Panc1 (cell line): Measurements from ENCODE around the gene ZMIZ2. TPM values are rescaled to one million over a fixed set of nuclear protein-coding genes. Genes with fewer than 3 reads are reported as not detected.
A peak's percentile ranks its signal among the peaks of the same experiment; 100 is the strongest.

Experiments
- ATAC-seq: fragments of 200-7000 bp; cut with Tn5 transposase; 2 replicates; pipeline ENCODE4 v1.9.1; 2020; ENCODE audit warnings: mild to moderate bottlenecking, moderate library complexity
- BruUV-seq: library from RNA; stranded (reverse); fragments of 400-500 nt; replicated peaks from 2 replicates; lab custom pipeline; 2021; lab: Mats Ljungman, UMichigan
- CTCF ChIA-PET: fragments of 300-600 bp; sonication (Branson Sonifier 250); formaldehyde crosslinking; loops from one replicate; lab custom pipeline; 2022; ENCODE audit warnings: antibody characterized with exemption; lab: Charles Lee
- POLR2A ChIA-PET: fragments of 300-600 bp; sonication (Branson Sonifier 250); formaldehyde crosslinking; loops from one replicate; lab custom pipeline; 2022; ENCODE audit warnings: antibody characterized with exemption; lab: Charles Lee
- DNase-seq: peaks from one replicate; pipeline ENCODE4 v3.0.0-alpha.2; 2010; ENCODE audit warnings: low read depth, low spot score
- H3K27ac ChIP-seq: 2 replicates; pipeline ENCODE4 v1.5.1; 2011; ENCODE audit warnings: mild to moderate bottlenecking, low read length, inconsistent platforms
- H3K27me3 ChIP-seq: fragments of 200-500 bp; sonication (Bioruptor generic); 2 replicates; pipeline ENCODE4 v1.6.0; 2014; ENCODE audit warnings: low read length, inconsistent platforms; ENCODE audit not compliant: control insufficient read depth, insufficient read depth
- H3K36me3 ChIP-seq: fragments of 200-500 bp; sonication (Bioruptor generic); 2 replicates; pipeline ENCODE4 v1.5.1; 2014; ENCODE audit warnings: inconsistent platforms, mild to moderate bottlenecking, low read length, moderate library complexity; ENCODE audit not compliant: control insufficient read depth, insufficient read depth
- H3K4me1 ChIP-seq: 2 replicates; pipeline ENCODE4 v1.5.1; 2011; ENCODE audit warnings: inconsistent platforms, mild to moderate bottlenecking, low read length, moderate library complexity; ENCODE audit not compliant: control insufficient read depth, insufficient read depth
- H3K4me3 ChIP-seq, 2 experiments: 2 replicates each; pipeline ENCODE4 v1.5.1; 2011 to 2012; ENCODE audit warnings: low read depth in 2 of 2, low read length in 2 of 2, mild to moderate bottlenecking in 2 of 2, inconsistent platforms in 1 of 2, moderate library complexity in 1 of 2
- H3K9me3 ChIP-seq: fragments of 200-500 bp; sonication (Bioruptor generic); 2 replicates; pipeline ENCODE4 v1.5.1; 2014; ENCODE audit warnings: low read depth, mild to moderate bottlenecking, inconsistent platforms, low read length, moderate library complexity; ENCODE audit not compliant: control insufficient read depth, insufficient read depth
- POLR2AphosphoS5 ChIP-seq: IDR thresholded peaks from 2 replicates; pipeline ENCODE4 v1.6.1; 2012; ENCODE audit warnings: mild to moderate bottlenecking, low read depth, low read length, moderate library complexity
- SIN3A ChIP-seq: IDR thresholded peaks from 2 replicates; pipeline ENCODE4 v1.6.1; 2012; ENCODE audit warnings: low read depth, mild to moderate bottlenecking, low read length, moderate library complexity, borderline replicate concordance; ENCODE audit not compliant: insufficient read depth
- TCF7L2 ChIP-seq: IDR thresholded peaks from 2 replicates; pipeline ENCODE4 v1.6.1; 2011; ENCODE audit warnings: mild to moderate bottlenecking, low read depth, low read length, inconsistent platforms
- in situ Hi-C: cut with HindIII; loops from 2 replicates; pipeline ENCODE4 v1.10.0; 2016; ENCODE audit warnings: low sequenced_read_pairs, low pct_unique_long_range_greater_than_20kb
- intact Hi-C: fragments of 100-400 bp; cut with micrococcal nuclease; formaldehyde crosslinking; loops from one replicate; pipeline ENCODE4 v1.10.0; 2022; ENCODE audit not compliant: unreplicated experiment
- total RNA-seq: library from RNA; stranded (reverse); gene quantifications from one replicate; pipeline ENCODE4 v1.2.1, GENCODE V29; 2021; ENCODE audit not compliant: unreplicated experiment
- TF ChIP-seq, protein P1 (sequence below): fragments of 450-650 bp; IDR thresholded peaks from 2 replicates; pipeline ENCODE4 v1.5.1; 2017; ENCODE audit warnings: mild to moderate bottlenecking
- TF ChIP-seq, protein P2 (sequence below), 2 experiments: IDR thresholded peaks; 2 replicates each; pipeline ENCODE4 v1.6.1; 2011 to 2012; ENCODE audit warnings: low read depth in 2 of 2, control low read depth in 1 of 2, low read length in 1 of 2, mild to moderate bottlenecking in 1 of 2, moderate library complexity in 1 of 2; ENCODE audit not compliant: insufficient read depth in 1 of 2

The ZMIZ2 gene
- total RNA-seq, 1 experiment from 2014 or later, result 137 TPM

DNA sequence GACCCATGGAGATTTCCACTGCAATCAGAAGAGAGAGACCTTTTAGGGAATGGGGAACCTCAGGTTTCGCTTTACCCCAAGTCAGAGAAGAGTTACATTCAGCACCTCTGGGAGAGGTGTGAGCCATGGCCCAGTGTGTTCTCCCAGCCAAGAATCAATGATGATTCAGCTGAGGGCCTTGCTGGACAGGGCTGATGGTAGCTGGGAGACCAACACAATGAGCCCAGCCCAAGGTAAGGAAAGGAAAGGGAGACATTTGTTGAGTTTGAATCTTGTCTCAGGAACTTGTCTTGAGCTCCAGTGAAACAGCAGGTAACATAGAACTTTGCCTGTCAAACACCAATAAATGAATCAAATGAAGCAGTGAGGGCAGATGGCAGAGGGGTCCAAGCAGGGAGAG is 33.8 kb downstream of the ZMIZ2 start:
- 0 out of 2 replicates have a peak, but pooled peaks have one; percentile 46 for ATAC-seq
- no peaks in the 10 kb centered on the region for H3K36me3 ChIP-seq
- TF ChIP-seq TCF7L2 (no peak), SIN3A (no peak), POLR2AphosphoS5 (no peak)
- TF ChIP-seq, protein P1, sequence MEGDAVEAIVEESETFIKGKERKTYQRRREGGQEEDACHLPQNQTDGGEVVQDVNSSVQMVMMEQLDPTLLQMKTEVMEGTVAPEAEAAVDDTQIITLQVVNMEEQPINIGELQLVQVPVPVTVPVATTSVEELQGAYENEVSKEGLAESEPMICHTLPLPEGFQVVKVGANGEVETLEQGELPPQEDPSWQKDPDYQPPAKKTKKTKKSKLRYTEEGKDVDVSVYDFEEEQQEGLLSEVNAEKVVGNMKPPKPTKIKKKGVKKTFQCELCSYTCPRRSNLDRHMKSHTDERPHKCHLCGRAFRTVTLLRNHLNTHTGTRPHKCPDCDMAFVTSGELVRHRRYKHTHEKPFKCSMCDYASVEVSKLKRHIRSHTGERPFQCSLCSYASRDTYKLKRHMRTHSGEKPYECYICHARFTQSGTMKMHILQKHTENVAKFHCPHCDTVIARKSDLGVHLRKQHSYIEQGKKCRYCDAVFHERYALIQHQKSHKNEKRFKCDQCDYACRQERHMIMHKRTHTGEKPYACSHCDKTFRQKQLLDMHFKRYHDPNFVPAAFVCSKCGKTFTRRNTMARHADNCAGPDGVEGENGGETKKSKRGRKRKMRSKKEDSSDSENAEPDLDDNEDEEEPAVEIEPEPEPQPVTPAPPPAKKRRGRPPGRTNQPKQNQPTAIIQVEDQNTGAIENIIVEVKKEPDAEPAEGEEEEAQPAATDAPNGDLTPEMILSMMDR, result no peak
- TF ChIP-seq, protein P2, sequence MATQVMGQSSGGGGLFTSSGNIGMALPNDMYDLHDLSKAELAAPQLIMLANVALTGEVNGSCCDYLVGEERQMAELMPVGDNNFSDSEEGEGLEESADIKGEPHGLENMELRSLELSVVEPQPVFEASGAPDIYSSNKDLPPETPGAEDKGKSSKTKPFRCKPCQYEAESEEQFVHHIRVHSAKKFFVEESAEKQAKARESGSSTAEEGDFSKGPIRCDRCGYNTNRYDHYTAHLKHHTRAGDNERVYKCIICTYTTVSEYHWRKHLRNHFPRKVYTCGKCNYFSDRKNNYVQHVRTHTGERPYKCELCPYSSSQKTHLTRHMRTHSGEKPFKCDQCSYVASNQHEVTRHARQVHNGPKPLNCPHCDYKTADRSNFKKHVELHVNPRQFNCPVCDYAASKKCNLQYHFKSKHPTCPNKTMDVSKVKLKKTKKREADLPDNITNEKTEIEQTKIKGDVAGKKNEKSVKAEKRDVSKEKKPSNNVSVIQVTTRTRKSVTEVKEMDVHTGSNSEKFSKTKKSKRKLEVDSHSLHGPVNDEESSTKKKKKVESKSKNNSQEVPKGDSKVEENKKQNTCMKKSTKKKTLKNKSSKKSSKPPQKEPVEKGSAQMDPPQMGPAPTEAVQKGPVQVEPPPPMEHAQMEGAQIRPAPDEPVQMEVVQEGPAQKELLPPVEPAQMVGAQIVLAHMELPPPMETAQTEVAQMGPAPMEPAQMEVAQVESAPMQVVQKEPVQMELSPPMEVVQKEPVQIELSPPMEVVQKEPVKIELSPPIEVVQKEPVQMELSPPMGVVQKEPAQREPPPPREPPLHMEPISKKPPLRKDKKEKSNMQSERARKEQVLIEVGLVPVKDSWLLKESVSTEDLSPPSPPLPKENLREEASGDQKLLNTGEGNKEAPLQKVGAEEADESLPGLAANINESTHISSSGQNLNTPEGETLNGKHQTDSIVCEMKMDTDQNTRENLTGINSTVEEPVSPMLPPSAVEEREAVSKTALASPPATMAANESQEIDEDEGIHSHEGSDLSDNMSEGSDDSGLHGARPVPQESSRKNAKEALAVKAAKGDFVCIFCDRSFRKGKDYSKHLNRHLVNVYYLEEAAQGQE (IDR thresholded peaks at IDR 0.05; ENCODE audit: insufficient read depth in 1 of 2, low read depth in 2 of 2, low read length in 1 of 2), result no peak
- no peaks in the 10 kb centered on the region for H3K4me1 ChIP-seq
- in situ Hi-C loops, result no loop called here
- no TSS peak for BruUV-seq
- intact Hi-C loops, result no loop called here
- H3K27ac ChIP-seq, result no peak overlapping the region
- CTCF ChIA-PET, result no interaction called here
- H3K4me3 ChIP-seq, result no peak overlapping the region
- peaks cover 7% of the 10 kb centered on the region for H3K9me3 ChIP-seq
- no peaks in the 10 kb centered on the region for H3K27me3 ChIP-seq
- no peak for DNase-seq
- POLR2A ChIA-PET, result no interaction called here

DNA sequence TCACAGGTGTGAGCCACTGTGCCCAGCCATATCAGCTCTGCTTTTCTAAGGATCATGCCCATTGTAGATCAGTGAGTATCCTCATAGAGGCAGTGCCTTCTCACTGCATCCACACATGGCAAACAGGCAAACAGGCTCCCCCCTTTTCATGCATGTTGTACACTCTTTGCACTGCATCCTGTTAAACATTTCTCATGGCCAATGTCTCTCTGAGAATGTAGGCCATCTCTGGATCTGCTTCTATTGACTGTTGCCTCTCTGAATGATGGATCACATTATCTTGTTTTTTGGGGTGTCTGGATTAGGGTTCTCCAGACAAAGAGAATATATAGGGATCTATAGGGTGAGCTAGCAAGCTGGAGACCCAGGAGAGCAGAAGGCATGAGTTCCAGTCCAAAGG is 34.8 kb downstream of the ZMIZ2 start:
- no peak overlapping the region for H3K4me3 ChIP-seq
- H3K9me3 ChIP-seq, result peaks cover 7% of the 10 kb centered on the region
- no peaks in the 10 kb centered on the region for H3K4me1 ChIP-seq
- no peaks in the 10 kb centered on the region for H3K27me3 ChIP-seq
- BruUV-seq, result no TSS peak
- no peak overlapping the region for H3K27ac ChIP-seq
- intact Hi-C loops (no loop called here), in situ Hi-C loops (no loop called here)
- ATAC-seq (no peak), DNase-seq (no peak)
- TF ChIP-seq, protein P1, result no peak
- no peak for TF ChIP-seq SIN3A
- TF ChIP-seq TCF7L2, result no peak
- TF ChIP-seq POLR2AphosphoS5, result no peak
- TF ChIP-seq, protein P2 (IDR thresholded peaks at IDR 0.05; ENCODE audit: insufficient read depth in 1 of 2, low read depth in 2 of 2, low read length in 1 of 2), result no peak
- ChIA-PET POLR2A (no interaction called here), CTCF (no interaction called here)
- no peaks in the 10 kb centered on the region for H3K36me3 ChIP-seq
